HG03342 (cell line): Measurements from ENCODE around the gene ARHGAP12.
"Not testable (repeated sequence)": the region's sequence is repeated elsewhere in the genome, so short reads cannot be mapped to it uniquely, and the experiment has no call there.

Experiments
- ATAC-seq: cut with Tn5 transposase; IDR thresholded peaks from one replicate; pipeline ENCODE4 v1.9.1; 2021; ENCODE audit warnings: mild to moderate bottlenecking, moderate library complexity; ENCODE audit not compliant: unreplicated experiment

The ARHGAP12 gene

DNA sequence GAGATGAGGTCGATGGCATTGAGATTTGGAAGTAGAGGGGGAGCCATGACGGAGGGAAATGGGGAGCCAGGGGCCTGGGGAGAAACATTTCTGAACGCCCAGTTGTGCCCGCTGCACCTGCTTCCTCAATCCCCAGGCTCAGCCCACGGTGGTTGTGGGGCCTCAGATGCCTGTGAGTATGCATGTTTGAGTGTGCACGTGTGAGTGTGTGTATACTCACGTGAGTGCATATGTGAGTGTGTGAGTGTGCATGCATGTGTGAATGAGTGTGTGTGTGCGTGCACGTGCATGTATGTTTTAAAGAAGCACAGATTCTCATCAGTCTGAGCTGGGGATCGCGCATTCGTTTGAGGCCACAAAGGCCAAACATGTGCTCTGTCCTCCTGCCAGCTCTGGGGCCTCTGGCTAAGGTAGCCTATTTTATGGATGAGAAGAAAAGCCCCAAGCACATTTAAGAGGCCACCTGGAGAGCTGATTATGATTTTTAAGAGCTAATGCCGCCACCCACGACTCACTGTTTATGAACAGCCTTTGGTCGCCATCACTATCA lies 154.8 kb downstream of the ARHGAP12 start:
- ATAC-seq = no peak

DNA sequence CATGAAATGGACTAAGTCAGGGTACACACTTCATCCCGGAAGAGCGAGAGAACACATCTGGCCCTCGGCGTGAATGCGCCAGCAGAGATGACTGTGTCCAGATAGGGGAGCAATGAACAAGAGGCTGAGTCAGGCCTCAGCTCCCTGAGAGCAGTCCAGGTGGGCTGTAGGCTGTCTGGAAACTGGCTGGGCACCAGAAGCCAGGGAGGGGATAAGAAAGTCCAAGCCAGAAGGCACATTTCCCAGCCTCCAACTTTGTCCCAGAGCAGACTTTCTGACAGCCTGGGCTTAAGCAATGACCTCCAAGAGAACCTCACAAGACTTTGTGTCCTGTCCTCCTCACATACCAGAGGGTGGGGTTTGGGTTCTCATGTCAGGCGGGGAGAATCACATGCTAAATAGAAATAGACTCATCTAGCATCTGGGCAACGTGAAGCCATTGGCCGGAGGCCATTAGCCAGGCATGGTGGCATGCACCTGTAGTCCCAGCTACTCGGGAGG lies 157.2 kb downstream of the ARHGAP12 start:
- no peak for ATAC-seq

DNA sequence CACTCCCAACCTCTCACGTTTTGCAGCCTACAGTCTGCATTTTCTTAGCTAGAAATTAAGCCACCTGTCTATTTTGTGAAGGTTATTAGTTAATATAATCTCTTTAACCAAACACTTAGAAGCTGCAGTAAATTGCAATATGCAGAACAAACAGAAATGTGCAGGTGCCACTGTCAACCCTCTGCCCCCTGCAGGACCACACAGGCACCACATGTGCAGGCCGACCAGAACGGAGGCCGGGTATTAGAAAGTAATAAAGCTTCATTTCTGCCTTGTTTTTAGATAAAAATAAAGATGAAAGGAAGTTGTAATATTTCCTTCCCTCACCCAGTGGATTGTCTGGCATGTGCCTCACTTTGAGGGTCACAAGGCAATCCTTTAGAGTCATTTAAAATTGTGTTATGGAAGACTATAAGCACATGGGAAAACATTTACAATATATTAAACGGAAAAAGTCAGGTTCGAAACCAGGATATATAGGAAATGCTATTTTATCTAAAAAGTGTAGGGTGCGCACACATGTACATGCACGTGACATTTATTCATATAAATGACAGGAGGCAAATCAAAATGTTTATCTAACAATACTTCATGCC lies 158.2 kb downstream of the ARHGAP12 start:
- ATAC-seq = peak; percentile 80

DNA sequence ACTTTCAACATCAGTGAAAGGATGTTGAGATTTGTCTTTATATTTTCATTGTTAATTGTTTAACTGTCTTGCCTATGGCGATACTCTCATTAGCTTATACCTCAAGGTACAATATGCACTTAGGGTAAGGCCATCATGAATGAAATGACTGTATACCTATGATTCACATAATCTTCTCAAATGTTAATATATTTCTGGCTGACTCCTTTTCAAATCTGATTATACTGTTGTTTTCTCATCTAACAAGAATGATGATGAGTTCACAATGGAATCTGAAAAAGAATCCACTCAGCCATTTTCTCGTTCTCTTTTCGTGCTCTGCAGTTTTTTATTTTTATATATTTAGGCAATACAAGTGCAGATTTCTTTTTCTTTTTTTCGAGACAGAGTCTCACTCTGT lies 159.1 kb downstream of the ARHGAP12 start:
- no peak for ATAC-seq

DNA sequence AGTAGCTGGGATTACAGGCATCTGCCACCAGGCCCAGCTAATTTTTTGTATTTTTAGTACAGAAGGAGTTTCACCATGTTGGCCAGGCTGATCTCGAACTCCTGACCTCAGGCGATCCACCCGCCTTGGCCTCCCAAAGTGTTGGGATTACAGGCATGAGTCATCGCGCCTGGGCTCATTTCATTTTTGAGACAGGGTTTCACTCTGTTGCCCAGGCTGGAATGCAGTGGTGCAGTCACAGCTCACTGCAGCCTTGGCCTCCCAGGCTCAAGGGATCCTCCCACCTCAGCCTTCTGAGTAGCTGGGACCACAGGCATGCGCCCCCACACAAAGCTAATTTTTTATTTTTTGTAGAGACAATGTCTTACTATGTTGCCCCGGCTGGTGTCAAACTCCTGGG lies 159.7 kb downstream of the ARHGAP12 start:
- ATAC-seq = not testable (repeated sequence)

DNA sequence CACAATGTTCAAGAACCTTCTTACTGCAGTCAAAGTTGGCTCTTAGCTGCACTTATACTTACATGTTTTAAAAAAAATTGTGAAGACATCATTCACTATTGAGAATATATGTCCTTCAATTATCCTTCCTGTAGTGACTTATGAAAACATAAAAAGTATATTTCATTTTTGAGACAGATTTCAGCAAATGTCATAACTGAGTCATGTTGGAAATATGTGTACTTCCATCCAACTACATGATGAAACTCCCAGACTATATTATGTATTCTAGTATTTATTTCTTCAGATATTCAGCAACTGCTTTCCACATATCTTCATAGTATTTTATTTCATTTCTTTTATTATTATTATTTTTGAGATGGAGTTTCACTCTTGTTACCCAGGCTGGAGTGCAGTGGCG lies 160.2 kb downstream of the ARHGAP12 start:
- ATAC-seq = no peak

DNA sequence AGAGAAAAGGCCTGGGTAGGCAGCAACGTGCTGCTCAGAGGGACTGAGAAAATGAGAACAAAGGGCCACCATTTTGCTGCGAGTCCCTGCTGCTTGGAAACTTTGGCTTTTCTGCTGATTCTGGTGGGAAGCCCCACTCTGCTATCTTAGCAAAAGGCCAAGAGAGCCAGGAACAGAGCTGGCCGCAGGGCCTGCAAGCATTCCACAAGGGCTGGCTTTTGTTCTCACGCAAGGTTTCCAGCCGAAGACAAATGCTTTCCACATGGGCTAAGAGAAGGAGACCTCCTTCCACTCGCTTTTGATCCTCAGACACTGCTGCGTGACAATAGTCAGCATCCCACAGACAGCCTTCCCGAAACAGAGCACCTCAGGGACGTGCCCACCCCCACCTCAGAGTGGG lies 163.1 kb downstream of the ARHGAP12 start:
- ATAC-seq = no peak

DNA sequence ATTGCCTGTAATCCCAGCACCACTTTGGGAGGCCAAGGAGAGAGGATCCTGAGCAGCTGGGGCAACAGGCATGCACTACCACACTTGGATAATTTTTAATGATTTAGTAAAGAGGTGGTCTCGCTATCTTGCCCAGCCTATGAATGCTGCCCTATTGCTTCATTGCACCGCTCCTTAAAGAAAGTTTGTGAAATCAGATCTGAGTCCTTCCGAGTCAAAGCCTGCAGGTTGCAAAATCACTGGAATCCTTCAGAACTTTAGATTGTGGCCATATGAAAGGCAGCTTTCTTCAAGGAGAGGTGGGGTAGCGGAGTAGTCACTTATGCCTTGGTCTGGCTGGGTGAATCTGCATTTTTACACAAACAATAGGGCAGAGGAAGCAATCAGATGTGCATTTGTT lies 166.3 kb downstream of the ARHGAP12 start:
- ATAC-seq = no peak

DNA sequence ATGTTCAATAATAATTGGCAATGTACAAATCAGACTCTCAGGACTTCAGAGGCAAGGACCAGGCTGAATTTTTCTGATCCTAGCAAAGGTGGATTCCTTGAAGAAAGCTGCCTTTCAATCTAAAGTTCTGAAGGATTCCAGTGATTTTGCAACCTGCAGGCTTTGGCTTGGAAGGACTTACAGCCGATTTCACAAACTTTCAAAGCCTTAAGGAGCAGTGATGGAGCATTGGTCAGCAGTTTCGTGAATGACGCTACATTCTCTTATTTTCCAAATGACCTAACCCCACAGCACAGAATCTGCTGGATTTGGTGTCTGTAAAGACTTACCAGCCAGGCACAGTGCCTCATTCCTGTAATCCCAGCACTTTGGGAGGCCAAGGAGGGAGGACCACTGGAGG lies 167.5 kb downstream of the ARHGAP12 start:
- ATAC-seq = no peak

DNA sequence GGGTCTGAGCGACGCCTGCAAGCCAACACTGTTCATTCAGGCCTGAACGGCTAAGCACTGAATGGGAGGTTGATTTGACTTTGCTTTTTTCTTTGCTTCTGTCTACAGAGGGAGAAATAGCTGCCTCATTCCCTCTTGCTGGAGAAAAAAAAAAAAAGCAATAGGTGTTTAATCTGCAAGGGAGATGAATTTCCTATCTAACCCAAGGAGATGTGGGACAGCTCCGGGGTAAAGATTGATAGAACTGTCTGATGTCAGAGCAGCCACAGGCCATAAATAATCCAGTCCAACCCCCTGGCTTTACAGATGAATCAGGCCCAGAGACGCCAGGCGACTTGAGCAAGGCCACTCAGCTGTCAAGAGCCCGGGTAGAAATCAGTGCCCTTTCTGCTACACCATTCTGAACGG lies 168.0 kb downstream of the ARHGAP12 start:
- no peak for ATAC-seq

DNA sequence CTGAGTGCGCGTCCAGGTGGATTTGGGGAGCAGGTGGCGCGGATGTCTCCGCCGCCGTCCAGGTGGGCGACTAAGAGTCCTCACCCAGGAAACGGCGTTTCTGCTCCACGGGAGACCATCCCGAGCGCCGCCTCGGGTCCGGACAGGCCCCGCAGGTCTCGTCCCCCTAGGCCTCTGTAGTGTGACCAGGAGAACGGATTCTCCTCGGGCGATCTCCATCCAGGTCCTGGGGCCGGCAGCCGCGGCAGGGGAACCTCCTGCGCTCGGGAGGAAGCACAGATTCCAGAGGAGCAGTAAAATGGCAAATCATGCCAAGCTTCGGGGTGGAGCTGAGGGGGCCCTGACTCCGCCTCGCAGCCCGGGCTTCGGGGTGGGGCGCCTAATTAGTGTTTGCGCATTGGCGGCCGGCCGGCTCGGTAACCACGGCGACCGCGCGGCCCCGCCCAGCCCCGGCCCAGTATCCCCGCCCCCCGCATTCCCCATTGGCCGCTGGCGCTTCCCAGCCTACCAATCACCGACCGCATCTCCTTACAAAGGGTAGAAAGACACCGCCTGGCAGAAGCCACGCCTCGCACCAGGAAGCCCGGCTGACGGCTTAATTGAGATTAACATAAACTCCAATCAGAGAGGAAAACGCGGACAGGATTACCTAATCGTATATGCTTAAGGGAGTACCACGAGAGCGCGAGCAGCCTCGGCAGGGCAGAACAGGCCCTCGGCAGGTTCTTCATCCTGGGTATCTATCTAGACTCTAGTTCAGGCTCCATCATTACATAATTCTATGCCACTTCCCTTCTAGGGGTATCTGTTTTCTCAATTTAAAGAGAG lies 168.6 kb downstream of the ARHGAP12 start:
- peak; percentile 94 for ATAC-seq

DNA sequence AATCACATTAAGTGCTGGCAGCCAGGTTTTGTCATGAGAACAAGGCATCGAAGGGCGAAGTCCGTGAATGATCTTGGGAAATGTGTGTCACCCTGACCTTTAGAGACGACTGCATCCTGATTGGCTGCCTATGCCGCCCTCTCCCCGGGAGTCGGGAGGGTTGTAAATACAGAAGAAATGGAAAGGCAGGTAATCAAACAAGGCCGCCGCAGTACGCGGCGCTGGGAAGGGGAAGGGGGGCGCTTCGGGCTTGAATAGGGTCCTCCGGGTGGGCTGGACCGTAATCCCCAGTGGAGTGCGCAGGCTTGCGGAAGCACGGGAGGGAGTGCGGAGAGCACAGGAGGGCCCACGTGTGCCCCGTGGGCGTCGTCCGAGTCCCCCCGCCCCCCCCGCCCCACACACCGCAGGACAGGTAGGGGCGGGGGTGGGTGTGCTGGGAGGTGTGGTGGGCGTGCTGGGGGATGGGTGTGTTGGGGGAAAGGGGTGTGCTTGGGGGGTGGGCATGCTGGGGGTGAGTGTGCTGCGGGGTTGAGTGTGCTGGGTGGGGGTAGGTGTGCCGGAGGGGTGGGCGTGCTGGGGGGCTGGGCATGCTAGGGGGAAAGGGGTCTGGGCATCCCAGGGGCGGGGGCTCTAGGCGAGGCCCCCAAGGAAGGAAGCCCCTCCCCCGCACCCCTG lies 169.4 kb downstream of the ARHGAP12 start:
- ATAC-seq = no peak

DNA sequence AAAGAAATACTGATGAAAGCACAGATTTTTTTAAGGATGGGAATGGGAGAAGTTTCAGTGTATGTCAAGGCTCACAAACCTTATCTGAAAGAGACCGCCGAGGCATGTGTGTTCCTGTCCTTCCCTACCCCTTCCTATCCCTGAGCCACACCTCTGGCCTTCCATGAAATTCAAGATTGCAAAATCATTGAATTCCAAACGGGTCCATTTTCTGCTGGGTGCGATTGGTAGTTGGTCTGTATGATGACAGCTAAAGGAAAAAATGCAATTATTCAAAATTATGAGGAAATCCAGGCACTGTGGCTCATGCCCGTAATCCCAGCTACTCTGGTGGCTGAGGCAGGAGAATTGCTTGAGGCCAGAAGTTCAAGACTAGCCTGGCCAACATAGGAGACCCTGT lies 170.1 kb downstream of the ARHGAP12 start:
- no peak for ATAC-seq

DNA sequence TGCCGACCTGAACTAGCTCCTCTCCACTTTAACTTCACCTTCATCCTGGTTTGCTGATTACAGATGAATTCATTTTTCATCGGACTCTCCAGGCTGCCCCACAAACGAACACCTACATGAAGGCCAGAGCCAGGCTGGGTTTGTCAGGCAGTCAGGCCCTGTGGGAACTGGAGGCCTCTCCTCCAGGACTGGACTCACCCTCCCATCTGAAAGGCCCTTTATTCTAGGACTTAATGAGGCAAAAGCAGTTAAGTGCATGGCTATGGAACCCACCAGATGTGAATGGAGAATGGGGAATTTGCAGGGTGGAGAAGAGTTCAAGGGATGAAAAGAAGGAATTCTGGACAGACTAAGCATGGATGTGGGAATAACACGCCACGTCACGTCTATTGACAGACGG lies 170.8 kb downstream of the ARHGAP12 start:
- no peak for ATAC-seq

DNA sequence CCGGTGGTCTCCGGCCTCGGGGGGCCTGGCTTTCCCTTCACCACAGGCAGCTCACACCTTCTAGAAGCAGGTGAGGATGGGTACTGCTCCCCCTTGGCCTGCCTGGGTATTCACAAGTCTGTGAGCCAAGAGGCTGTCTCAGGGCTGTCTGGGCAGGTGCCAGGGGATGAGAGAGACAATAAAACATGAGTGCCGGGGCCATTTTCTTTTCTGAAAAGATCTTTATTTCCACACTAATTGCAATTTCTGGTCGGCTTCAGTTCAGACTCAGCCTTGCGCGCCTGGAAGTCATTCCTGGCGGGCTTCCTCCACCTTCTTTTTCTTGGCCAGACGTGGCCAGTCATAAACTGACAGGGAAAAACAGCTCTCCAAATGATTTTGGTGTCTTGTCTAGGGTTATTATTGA lies 171.2 kb downstream of the ARHGAP12 start:
- ATAC-seq = no peak

DNA sequence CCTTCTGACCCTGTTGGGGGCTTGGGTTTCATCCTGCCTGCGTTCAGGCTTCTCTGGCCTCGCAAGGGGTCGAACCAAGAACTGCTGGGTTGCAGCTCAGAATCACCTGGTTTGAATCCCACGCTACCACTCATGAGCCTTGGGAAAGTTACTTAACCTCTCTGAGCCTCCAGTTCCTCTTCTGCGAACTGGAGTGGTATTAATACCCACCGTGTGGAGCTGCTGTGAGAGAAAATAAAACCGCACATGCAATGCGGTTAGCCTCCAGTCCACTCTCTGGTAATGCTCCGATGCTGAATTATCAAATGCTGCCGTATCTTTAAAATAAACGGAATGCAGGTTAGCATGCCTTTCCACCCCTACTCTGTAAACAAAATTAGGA lies 171.9 kb downstream of the ARHGAP12 start:
- ATAC-seq = no peak

DNA sequence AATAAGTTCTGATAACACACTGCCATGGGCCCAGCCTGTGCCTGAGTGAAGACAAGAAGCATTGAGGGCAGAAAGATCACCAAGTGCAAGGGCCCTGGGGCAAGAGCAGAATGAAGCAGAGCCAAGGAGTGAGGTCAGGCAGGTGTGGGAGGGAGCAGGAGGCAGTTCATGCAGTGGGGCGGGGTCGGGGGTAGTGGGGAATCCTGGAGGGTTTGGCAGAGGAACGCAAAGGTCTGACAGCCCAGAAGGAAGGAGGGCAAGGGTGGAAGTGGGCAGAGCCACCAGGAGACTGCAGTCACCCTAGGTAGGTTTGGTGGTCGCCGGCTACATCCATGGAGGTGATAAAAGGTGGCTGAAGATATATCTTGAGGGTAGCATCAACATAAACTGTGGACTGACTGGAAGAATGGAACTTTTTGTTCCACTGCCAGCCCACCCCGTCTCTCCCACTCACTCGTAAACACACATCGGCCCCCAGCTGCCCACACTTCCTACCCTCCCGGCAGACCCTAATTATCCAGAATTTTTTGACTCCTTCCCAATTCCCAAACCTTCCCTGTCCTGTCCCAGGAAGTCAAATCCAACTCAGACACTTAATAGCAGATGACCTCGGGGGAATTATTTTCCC lies 172.4 kb downstream of the ARHGAP12 start:
- ATAC-seq = no peak
